ENCODE measurements around the gene ZFYVE26. TPM values are rescaled to one million over a fixed set of nuclear protein-coding genes. Genes with fewer than 3 reads are reported as not detected.
A peak's percentile ranks its signal among the peaks of the same experiment; 100 is the strongest.

ZFYVE26 gene
- total RNA-seq: 13.5 and 15.8 TPM in 2 replicates

GRCh38 chr14:67816326-67817002, at the start of gene ZFYVE26:
TSS of gene ZFYVE26 (minus strand) at chr14:67816590. CDS start at chr14:67815963, 627 bp downstream.
- Mint-ChIP-seq H3K27me3 (no peaks in the 10 kb centered on the region), H3K4me3 (peak within 1 kb of the TSS; percentile 89), H3K4me1 (peaks cover 36% of the 10 kb centered on the region), H3K36me3 (ENCODE audit: low read depth) (peaks cover 7% of the 10 kb centered on the region), H3K27ac (peak within 1 kb of the TSS; percentile 93), H3K9me3 (peaks cover 3% of the 10 kb centered on the region)
- DNase-seq: peak; percentile 97
- intact Hi-C loops (cut with micrococcal nuclease): loop anchor here (1.0 to 10.0 kb wide), 5 partner anchors 121 to 1309 kb away; partner anchors contain the start of genes ARG2, GPHN, RDH11 and VTI1B

- H3K27ac Mint-ChIP-seq: no peak overlapping the region
- no peak for DNase-seq
- peaks cover 7% of the 10 kb centered on the region for H3K4me1 Mint-ChIP-seq
- H3K27me3 Mint-ChIP-seq: no peaks in the 10 kb centered on the region
- peaks cover 16% of the 10 kb centered on the region for H3K36me3 Mint-ChIP-seq (ENCODE audit: low read depth)
- no peaks in the 10 kb centered on the region for H3K9me3 Mint-ChIP-seq
- intact Hi-C loops (cut with micrococcal nuclease): no loop called here
- H3K4me3 Mint-ChIP-seq: no peak overlapping the region
Measured at GRCh38 chr14:67863223-67863622, 46.8 kb upstream of the ZFYVE26 start.

GRCh38 chr14:67859169-67859749, 42.9 kb upstream of the ZFYVE26 start:
- no peak overlapping the region for H3K27ac Mint-ChIP-seq
- H3K9me3 Mint-ChIP-seq: no peaks in the 10 kb centered on the region
- H3K27me3 Mint-ChIP-seq: no peaks in the 10 kb centered on the region
- H3K4me1 Mint-ChIP-seq: peaks cover 8% of the 10 kb centered on the region
- H3K4me3 Mint-ChIP-seq: no peak overlapping the region
- H3K36me3 Mint-ChIP-seq (ENCODE audit: low read depth): no peaks in the 10 kb centered on the region
- intact Hi-C loops (cut with micrococcal nuclease): no loop called here
- no peak for DNase-seq

GRCh38 chr14:67857778-67858350, 41.5 kb upstream of the ZFYVE26 start:
- peaks cover 5% of the 10 kb centered on the region for H3K4me1 Mint-ChIP-seq
- H3K36me3 Mint-ChIP-seq (ENCODE audit: low read depth): no peaks in the 10 kb centered on the region
- H3K4me3 Mint-ChIP-seq: no peak overlapping the region
- peak; percentile 48 for DNase-seq
- H3K9me3 Mint-ChIP-seq: no peaks in the 10 kb centered on the region
- intact Hi-C loops (cut with micrococcal nuclease): no loop called here
- H3K27me3 Mint-ChIP-seq: no peaks in the 10 kb centered on the region
- no peak overlapping the region for H3K27ac Mint-ChIP-seq

DNA sequence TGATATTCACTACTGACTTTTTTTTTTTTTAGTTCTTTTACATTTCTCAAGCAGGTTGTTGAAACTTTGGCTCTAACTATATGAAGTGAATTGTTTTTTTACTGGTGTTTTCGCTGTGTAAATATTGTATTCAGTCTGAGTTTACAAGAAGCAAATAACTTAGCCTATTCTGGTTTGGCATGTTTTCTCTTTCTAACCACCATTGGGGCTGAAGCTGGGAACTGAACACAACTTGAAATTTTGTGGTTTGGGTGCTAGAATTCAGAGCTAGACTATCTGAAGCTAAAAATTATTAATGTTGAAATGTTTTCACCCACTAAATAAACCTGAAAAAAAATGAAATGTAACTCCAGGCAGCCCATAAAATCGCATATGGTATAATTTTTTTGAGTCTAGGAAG, 40.4 kb upstream of the ZFYVE26 start:
- Mint-ChIP-seq H3K36me3 (ENCODE audit: low read depth) (no peaks in the 10 kb centered on the region), H3K4me1 (peaks cover 5% of the 10 kb centered on the region), H3K27ac (no peak overlapping the region), H3K4me3 (no peak overlapping the region), H3K27me3 (no peaks in the 10 kb centered on the region), H3K9me3 (no peaks in the 10 kb centered on the region)
- DNase-seq: no peak
- intact Hi-C loops (cut with micrococcal nuclease): no loop called here

GRCh38 chr14:67853715-67854114, 37.3 kb upstream of the ZFYVE26 start:
- Mint-ChIP-seq H3K27ac (no peak overlapping the region), H3K27me3 (no peaks in the 10 kb centered on the region), H3K36me3 (ENCODE audit: low read depth) (peaks cover 5% of the 10 kb centered on the region), H3K4me1 (peaks cover 4% of the 10 kb centered on the region), H3K4me3 (no peak overlapping the region), H3K9me3 (peaks cover 3% of the 10 kb centered on the region)
- intact Hi-C loops (cut with micrococcal nuclease): no loop called here
- peak; percentile 10 for DNase-seq

DNA sequence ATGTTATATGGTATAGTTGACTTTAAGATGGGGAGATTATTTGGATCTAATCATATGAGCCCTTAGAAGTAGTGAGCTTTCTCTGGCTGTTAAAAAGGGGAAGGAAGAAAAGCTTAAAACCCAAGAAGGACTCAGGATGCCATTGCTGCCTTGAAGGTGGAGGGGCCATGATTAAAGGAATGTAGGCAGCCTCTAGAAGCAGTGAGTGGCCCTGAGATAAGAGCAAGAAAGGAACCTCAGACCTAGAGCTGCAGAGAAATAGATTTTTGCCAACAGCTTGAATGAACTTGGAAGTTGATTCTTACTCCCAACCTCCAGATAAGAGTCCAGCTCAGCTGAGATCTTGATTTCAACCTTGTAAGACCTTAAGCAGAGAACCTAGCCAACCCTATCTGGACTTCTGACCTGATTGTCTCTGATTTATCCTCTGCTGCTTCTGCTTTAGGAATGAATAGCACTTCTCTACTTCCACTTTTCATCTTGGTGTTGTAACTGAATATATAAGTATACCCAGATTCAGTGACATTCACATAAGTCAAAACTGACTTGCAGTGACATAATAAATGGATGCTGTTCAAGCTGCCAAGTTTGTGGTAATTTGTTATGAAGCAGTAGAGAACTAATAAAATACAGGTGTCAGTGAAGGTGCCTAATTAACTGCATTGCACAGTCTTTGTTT, 36.7 kb upstream of the ZFYVE26 start:
- Mint-ChIP-seq H3K36me3 (ENCODE audit: low read depth) (peaks cover 8% of the 10 kb centered on the region), H3K27me3 (no peaks in the 10 kb centered on the region), H3K27ac (no peak overlapping the region), H3K4me1 (peaks cover 4% of the 10 kb centered on the region), H3K9me3 (peaks cover 3% of the 10 kb centered on the region), H3K4me3 (no peak overlapping the region)
- intact Hi-C loops (cut with micrococcal nuclease): no loop called here
- peak; percentile 33 for DNase-seq

DNA sequence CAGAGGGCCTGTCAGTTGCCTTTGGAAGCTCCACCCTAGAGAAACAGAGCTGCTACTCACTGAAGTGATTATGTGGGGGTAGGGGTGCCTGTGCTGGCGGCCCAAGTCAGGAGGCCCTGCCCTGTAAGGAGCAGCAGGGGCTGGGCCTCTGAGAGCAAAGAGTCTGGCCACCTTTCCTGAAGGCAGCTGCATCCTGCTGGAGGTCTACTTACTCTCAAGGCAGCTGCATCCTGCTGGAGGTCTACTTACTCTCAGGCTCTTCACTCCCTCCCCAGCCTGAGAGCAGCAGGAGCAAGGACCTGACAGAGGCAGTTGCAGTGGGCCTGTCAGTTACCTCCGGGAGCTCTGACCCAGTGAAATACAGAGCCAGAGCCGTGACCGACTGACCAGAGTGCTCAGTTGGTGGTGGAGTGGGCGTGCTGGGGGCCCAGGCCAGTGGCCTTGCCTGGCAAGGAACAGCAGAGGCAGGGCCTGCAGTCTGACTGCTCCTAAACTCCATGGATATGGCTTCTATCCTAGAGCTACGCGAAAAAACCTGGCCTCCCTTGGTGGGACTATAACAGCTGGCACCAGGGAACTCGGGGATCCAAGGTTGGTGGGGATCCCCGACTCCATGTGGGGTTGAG, 35.5 kb upstream of the ZFYVE26 start:
- intact Hi-C loops (cut with micrococcal nuclease): no loop called here
- Mint-ChIP-seq H3K36me3 (ENCODE audit: low read depth) (peaks cover 12% of the 10 kb centered on the region), H3K27me3 (no peaks in the 10 kb centered on the region), H3K27ac (no peak overlapping the region), H3K4me1 (peaks cover 4% of the 10 kb centered on the region), H3K9me3 (peaks cover 12% of the 10 kb centered on the region), H3K4me3 (no peak overlapping the region)
- peak; percentile 36 for DNase-seq

GRCh38 chr14:67850066-67850830, 33.9 kb upstream of the ZFYVE26 start:
- peaks cover 13% of the 10 kb centered on the region for H3K9me3 Mint-ChIP-seq
- H3K36me3 Mint-ChIP-seq (ENCODE audit: low read depth): peaks cover 13% of the 10 kb centered on the region
- intact Hi-C loops (cut with micrococcal nuclease): no loop called here
- H3K4me1 Mint-ChIP-seq: peaks cover 2% of the 10 kb centered on the region
- DNase-seq: peak; percentile 20
- H3K27me3 Mint-ChIP-seq: no peaks in the 10 kb centered on the region
- H3K4me3 Mint-ChIP-seq: no peak overlapping the region
- H3K27ac Mint-ChIP-seq: no peak overlapping the region

- no peak for DNase-seq
Measured at GRCh38 chr14:67846029-67846610, 29.7 kb upstream of the ZFYVE26 start.

GRCh38 chr14:67837011-67837624, 20.7 kb upstream of the ZFYVE26 start:
- peak; percentile 85 for DNase-seq
- Mint-ChIP-seq H3K9me3 (no peaks in the 10 kb centered on the region), H3K36me3 (ENCODE audit: low read depth) (peaks cover 4% of the 10 kb centered on the region), H3K4me1 (peaks cover 4% of the 10 kb centered on the region), H3K4me3 (no peak overlapping the region), H3K27me3 (no peaks in the 10 kb centered on the region), H3K27ac (no peak overlapping the region)
- intact Hi-C loops (cut with micrococcal nuclease): no loop called here

More at GRCh38 chr14:67846029-67846610, 29.7 kb upstream of the ZFYVE26 start:
- no peak overlapping the region for H3K27ac Mint-ChIP-seq
- peaks cover 16% of the 10 kb centered on the region for H3K36me3 Mint-ChIP-seq (ENCODE audit: low read depth)
- no peaks in the 10 kb centered on the region for H3K27me3 Mint-ChIP-seq
- intact Hi-C loops (cut with micrococcal nuclease): no loop called here
- no peak overlapping the region for H3K4me3 Mint-ChIP-seq
- peaks cover under 1% of the 10 kb centered on the region for H3K4me1 Mint-ChIP-seq
- peaks cover 13% of the 10 kb centered on the region for H3K9me3 Mint-ChIP-seq

- Mint-ChIP-seq H3K4me1 (peaks cover 4% of the 10 kb centered on the region), H3K36me3 (ENCODE audit: low read depth) (peaks cover 5% of the 10 kb centered on the region), H3K4me3 (no peak overlapping the region), H3K27ac (no peak overlapping the region), H3K27me3 (no peaks in the 10 kb centered on the region), H3K9me3 (no peaks in the 10 kb centered on the region)
- intact Hi-C loops (cut with micrococcal nuclease): no loop called here
- DNase-seq: no peak
Measured at GRCh38 chr14:67835596-67835995, 19.2 kb upstream of the ZFYVE26 start.

Data from activated CD4-positive, alpha-beta T cell treated with anti-CD3 and anti-CD28 coated beads, Interleukin-2, amount 10 ng/mL, durations not matched to agents 24 days and 14 days (primary cell).